ENCODE data around the gene TAS2R43.
"Not testable (repeated sequence)": the region's sequence is repeated elsewhere in the genome, so short reads cannot be mapped to it uniquely, and the experiment has no call there.

TAS2R43 gene

DNA sequence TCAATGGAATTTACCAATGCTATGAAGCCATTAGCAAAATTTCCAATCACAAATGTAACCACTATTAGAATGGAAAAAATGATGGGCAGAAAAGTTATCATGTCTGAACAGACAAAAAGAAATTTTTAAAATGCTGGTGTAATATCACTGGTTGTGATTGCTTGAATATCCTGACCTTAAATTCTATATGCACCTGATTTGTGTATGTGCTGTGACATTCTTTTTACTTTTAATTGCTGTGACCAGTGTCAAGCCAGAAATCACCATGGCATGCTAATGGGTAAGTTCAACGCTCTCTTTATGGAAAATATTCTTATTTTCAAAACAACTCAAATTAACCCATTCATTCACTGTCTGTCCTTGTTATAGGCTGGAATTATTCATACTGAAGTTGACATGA, 29.9 kb downstream of the TAS2R43 start, which contains the start of gene TAS2R46:
Gene TAS2R46, minus strand, starts transcription at position 101 of the 400 bp plus-strand sequence. Its CDS starts 0 bp downstream, at position 101.
- DNase-seq (ENCODE audit: extremely low read depth in 1 of 2, low read depth in 1 of 2), result not testable (repeated sequence)

GRCh38 chr12:11059784-11060183, 32.3 kb downstream of the TAS2R43 start:
- no peak for DNase-seq (ENCODE audit: extremely low read depth in 1 of 2, low read depth in 1 of 2)

DNA sequence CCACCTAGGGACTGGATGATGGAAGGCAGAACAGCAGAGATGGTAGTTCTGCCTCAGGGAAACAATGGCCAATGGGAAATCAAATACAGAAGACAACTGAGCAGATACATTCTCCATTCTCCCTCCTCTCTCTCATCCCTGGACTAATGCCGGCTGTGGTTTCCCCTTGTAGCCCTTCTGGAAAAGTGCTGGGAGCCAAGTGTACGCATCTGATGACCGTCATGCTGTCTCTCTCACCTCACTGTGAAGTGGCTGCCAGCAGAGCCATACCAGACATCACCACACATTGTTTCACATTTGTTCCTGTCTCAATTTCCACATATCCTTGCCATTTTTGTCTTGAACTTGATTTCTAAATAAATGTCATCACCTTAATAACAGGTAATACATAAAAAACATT, 33.1 kb downstream of the TAS2R43 start:
- DNase-seq (ENCODE audit: extremely low read depth in 1 of 2, low read depth in 1 of 2), result no peak

DNA sequence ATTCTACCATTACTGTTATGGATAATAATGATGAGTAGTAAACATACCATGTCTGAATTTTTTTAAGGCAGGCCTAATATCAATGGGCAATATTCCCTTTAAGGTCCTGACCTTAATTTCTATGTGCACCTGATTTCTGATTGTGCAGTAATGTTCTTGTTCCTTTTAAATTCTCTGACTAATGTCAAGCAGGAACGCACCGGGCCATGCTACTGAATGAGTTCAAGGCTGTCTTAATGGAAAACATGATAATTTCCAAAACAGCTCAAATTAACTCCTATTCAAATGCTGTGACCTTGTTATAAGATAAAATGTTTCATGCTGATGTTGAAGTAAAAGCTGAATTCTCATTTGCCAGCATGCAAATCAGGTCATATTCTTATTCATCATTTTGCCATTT, 36.8 kb downstream of the TAS2R43 start:
- no peak for DNase-seq (ENCODE audit: extremely low read depth in 1 of 2, low read depth in 1 of 2)

DNA sequence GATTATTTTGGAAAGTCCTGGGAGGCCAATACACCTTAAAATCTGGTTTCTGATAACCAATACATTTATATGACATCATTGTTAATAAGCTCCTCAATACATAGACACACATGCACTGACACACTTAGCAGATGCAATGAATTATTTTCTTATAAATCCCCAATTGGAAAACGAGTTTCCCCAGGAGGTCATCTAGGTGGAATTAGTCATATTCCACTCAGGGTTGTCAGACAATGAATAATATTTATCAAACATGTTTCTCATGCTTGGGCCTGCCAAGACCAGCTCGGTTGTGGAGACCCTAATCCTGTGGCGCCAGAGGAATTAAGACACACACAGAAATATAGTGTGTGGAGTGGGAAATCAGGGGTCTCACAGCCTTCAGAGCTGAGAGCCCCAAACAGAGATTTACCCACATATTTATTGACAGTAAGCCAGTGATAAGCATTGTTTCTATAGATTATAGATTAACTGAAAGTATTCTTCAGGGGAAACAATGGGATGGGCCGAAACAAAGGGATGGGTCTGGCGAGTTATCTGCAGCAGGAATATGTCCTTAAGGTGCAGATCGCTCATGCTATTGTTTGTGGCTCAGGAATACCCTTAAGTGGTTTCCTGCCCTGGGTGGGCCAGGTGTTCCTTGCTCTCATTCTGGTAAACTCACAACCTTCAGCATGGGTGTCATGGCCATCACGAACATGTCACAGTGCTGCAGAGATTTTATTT, 42.1 kb downstream of the TAS2R43 start:
- not testable (repeated sequence) for DNase-seq (ENCODE audit: extremely low read depth in 1 of 2, low read depth in 1 of 2)

DNA sequence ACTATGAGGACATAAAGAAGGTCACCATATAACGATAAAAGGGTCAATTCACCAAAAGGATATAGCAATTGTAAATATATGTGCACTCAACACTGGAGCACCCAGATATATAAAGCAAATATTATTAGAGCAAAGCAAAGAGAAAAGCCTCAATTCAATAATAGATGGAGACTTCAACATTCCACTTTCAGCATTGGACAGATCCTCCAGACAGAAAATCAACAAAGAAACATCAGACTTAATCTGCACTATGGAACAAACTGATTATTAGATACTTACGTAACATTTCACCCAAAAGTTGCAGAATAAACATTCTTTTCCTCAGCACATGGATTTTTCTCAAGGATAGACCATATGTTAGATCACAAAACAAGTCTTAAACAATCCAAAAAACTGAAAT, 50.7 kb downstream of the TAS2R43 start:
- DNase-seq (ENCODE audit: extremely low read depth in 1 of 2, low read depth in 1 of 2), result not testable (repeated sequence)
